Activated T-cell treated with anti-CD3 and anti-CD28 coated beads, Interleukin-2, amount 50 U/mL, for 24 hours (primary cell): ENCODE results near the gene CCDC85A.

Experiments used
- DNase-seq: peaks from one replicate; pipeline ENCODE4 v3.0.0-alpha.2; 2020
- H3K27ac Mint-ChIP-seq: 2 replicates; pipeline ENCODE4 v1.8.0; 2020; ENCODE audit warnings: mild to moderate bottlenecking, mixed read lengths
- H3K27me3 Mint-ChIP-seq: 2 replicates; pipeline ENCODE4 v1.8.0; 2020; ENCODE audit warnings: mixed read lengths
- H3K36me3 Mint-ChIP-seq: 2 replicates; pipeline ENCODE4 v1.8.0; 2020; ENCODE audit warnings: low read depth, mixed read lengths
- H3K4me1 Mint-ChIP-seq: 2 replicates; pipeline ENCODE4 v1.8.0; 2020; ENCODE audit warnings: low read depth, mixed read lengths
- H3K4me3 Mint-ChIP-seq: 2 replicates; pipeline ENCODE4 v1.8.0; 2020; ENCODE audit warnings: mild to moderate bottlenecking, moderate library complexity, mixed read lengths
- H3K9me3 Mint-ChIP-seq: 2 replicates; pipeline ENCODE4 v1.8.0; 2020; ENCODE audit warnings: mixed read lengths

CCDC85A gene

GRCh38 chr2:56287974-56288373 lies 104.2 kb downstream of the CCDC85A start:
- Mint-ChIP-seq H3K27me3 (no peaks in the 10 kb centered on the region), H3K4me1 (no peaks in the 10 kb centered on the region), H3K27ac (no peak overlapping the region), H3K9me3 (peaks cover 8% of the 10 kb centered on the region), H3K4me3 (no peak overlapping the region), H3K36me3 (no peaks in the 10 kb centered on the region)
- DNase-seq: no peak

GRCh38 chr2:56288838-56289580 lies 105.2 kb downstream of the CCDC85A start:
- Mint-ChIP-seq H3K27ac (no peak overlapping the region), H3K9me3 (peaks cover 10% of the 10 kb centered on the region), H3K4me1 (no peaks in the 10 kb centered on the region), H3K4me3 (no peak overlapping the region), H3K36me3 (no peaks in the 10 kb centered on the region), H3K27me3 (no peaks in the 10 kb centered on the region)
- DNase-seq: no peak

- H3K4me3 Mint-ChIP-seq: no peak overlapping the region
- peaks cover 2% of the 10 kb centered on the region for H3K9me3 Mint-ChIP-seq
- H3K27me3 Mint-ChIP-seq: no peaks in the 10 kb centered on the region
- no peak overlapping the region for H3K27ac Mint-ChIP-seq
- no peaks in the 10 kb centered on the region for H3K36me3 Mint-ChIP-seq
- H3K4me1 Mint-ChIP-seq: no peaks in the 10 kb centered on the region
- no peak for DNase-seq
These were observed 107.9 kb downstream of the CCDC85A start for GRCh38 chr2:56291711-56292110.

DNA sequence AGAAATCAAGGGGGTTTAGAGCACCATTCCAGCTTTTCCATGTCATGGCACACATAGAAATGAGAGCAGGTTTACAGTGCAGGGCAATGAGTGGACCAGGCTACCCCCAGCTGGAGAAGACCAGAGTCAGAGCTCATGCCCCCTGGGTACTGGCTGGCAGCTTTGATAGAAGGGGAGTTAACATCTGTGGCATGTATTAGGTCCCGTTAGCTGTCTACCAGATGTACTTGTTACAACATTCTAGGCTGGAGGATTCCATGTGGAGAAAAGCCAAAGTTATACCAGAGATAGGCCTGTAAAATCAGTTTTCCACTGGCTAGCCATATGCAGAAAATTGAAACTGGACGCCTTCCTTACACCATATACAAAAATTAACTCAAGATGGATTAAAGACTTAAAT lies 109.2 kb downstream of the CCDC85A start:
- no peaks in the 10 kb centered on the region for H3K36me3 Mint-ChIP-seq
- no peaks in the 10 kb centered on the region for H3K4me1 Mint-ChIP-seq
- DNase-seq: no peak
- no peak overlapping the region for H3K4me3 Mint-ChIP-seq
- no peak overlapping the region for H3K27ac Mint-ChIP-seq
- H3K27me3 Mint-ChIP-seq: no peaks in the 10 kb centered on the region
- peaks cover 5% of the 10 kb centered on the region for H3K9me3 Mint-ChIP-seq

DNA sequence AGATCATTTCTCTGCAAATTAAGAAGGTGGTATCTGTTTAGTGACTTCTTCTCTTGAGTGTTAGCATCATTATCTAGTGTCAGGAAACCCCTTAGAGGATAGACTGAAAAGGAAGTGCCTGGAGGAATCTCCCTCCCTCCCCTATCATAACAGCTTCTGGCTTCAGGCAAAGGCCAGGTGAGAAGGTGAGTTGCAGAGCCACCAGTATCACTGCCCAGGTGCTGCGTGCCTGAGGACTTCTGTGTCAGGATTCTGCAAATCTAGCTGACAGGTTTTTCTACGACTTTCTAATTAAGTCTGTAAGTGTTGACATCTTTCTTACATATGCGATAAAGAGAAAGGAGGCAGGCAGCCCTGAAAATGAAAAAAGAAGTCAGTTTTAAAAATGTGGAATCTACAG lies 111.9 kb downstream of the CCDC85A start:
- no peak overlapping the region for H3K27ac Mint-ChIP-seq
- no peak for DNase-seq
- no peaks in the 10 kb centered on the region for H3K27me3 Mint-ChIP-seq
- H3K4me1 Mint-ChIP-seq: no peaks in the 10 kb centered on the region
- no peak overlapping the region for H3K4me3 Mint-ChIP-seq
- H3K9me3 Mint-ChIP-seq: peaks cover 5% of the 10 kb centered on the region
- no peaks in the 10 kb centered on the region for H3K36me3 Mint-ChIP-seq

GRCh38 chr2:56297671-56298070 lies 113.9 kb downstream of the CCDC85A start:
- Mint-ChIP-seq H3K27me3 (no peaks in the 10 kb centered on the region), H3K4me3 (no peak overlapping the region), H3K9me3 (peaks cover 5% of the 10 kb centered on the region), H3K36me3 (no peaks in the 10 kb centered on the region), H3K4me1 (no peaks in the 10 kb centered on the region), H3K27ac (no peak overlapping the region)
- DNase-seq: no peak

GRCh38 chr2:56299171-56299691 lies 115.4 kb downstream of the CCDC85A start:
- Mint-ChIP-seq H3K4me1 (no peaks in the 10 kb centered on the region), H3K27me3 (no peaks in the 10 kb centered on the region), H3K4me3 (no peak overlapping the region), H3K9me3 (peaks cover 3% of the 10 kb centered on the region), H3K27ac (no peak overlapping the region), H3K36me3 (no peaks in the 10 kb centered on the region)
- no peak for DNase-seq

GRCh38 chr2:56309626-56310170 lies 125.9 kb downstream of the CCDC85A start:
- H3K27ac Mint-ChIP-seq: no peak overlapping the region
- no peaks in the 10 kb centered on the region for H3K4me1 Mint-ChIP-seq
- H3K36me3 Mint-ChIP-seq: no peaks in the 10 kb centered on the region
- no peaks in the 10 kb centered on the region for H3K27me3 Mint-ChIP-seq
- H3K4me3 Mint-ChIP-seq: no peak overlapping the region
- peaks cover 9% of the 10 kb centered on the region for H3K9me3 Mint-ChIP-seq
- no peak for DNase-seq

DNA sequence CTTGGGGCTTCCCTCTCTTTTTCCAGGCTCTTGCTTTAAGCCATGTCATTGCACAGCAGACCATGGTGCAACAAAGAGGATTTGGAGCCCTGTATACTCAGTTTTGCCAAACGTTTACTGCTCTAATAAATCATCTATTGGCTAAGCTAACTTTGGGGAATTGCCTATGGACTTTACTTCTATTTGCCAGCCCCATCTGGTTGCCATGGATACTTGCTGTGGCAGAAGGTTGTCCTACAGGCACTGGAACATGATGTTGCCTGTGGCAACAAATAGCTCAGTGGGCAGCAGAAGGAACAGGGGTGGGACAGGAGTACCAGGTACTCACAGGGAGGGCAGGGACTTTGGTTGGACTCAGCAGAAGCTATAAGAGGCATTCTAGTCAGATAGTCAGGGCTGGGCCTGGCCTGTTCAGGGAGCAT lies 129.7 kb downstream of the CCDC85A start:
- no peaks in the 10 kb centered on the region for H3K36me3 Mint-ChIP-seq
- H3K27ac Mint-ChIP-seq: no peak overlapping the region
- no peaks in the 10 kb centered on the region for H3K27me3 Mint-ChIP-seq

DNA sequence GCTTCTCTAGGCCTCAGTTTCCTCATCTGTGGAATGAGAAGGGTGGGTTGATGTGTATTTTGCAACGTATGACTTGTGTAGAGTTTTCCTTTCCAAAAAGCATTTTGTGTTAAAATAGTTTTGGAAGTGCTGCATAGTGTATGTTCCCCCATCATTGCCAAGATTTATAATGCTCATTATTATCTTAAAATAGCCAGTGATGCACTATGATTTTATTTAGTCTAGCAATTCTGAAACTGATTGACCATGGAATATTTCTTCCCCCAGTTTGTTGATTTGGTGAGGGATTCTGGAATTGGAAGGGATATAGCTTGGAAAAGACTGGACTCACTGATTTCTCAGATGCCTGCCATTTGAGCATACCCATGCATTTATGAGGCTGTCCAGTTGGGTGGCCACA lies 130.6 kb downstream of the CCDC85A start:
- H3K27ac Mint-ChIP-seq: no peak overlapping the region
- no peaks in the 10 kb centered on the region for H3K4me1 Mint-ChIP-seq
- no peak overlapping the region for H3K4me3 Mint-ChIP-seq
- no peak for DNase-seq
- H3K27me3 Mint-ChIP-seq: no peaks in the 10 kb centered on the region
- no peaks in the 10 kb centered on the region for H3K36me3 Mint-ChIP-seq
- H3K9me3 Mint-ChIP-seq: no peaks in the 10 kb centered on the region

More for the DNA sequence above, 129.7 kb downstream of the CCDC85A start:
- no peaks in the 10 kb centered on the region for H3K4me1 Mint-ChIP-seq
- no peak overlapping the region for H3K4me3 Mint-ChIP-seq
- H3K9me3 Mint-ChIP-seq: peaks cover 2% of the 10 kb centered on the region
- no peak for DNase-seq

DNA sequence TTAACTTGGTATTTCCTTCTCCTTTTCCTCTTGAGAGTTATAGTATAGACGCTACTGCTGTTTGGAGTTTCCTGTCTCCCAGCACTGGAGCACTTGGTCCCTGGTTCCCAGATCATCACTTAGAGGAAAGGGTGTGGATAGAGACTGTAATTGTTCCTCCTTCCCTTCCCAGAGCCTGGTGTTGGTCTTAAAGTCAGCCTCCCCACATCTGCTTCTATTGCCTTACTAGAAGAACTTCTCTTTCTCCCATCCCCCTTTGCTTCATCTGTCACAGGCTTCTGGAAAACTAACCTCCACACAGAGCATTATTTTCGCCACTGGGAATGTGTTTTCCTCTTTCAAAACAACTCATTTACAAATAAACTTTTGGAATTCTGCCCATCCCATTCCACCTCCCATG lies 131.0 kb downstream of the CCDC85A start:
- H3K36me3 Mint-ChIP-seq: no peaks in the 10 kb centered on the region

GRCh38 chr2:56315376-56315775 lies 131.6 kb downstream of the CCDC85A start:
- Mint-ChIP-seq H3K27ac (no peak overlapping the region), H3K36me3 (no peaks in the 10 kb centered on the region), H3K4me3 (no peak overlapping the region), H3K9me3 (no peaks in the 10 kb centered on the region), H3K4me1 (no peaks in the 10 kb centered on the region), H3K27me3 (no peaks in the 10 kb centered on the region)
- no peak for DNase-seq

More for the DNA sequence above, 131.0 kb downstream of the CCDC85A start:
- H3K9me3 Mint-ChIP-seq: no peaks in the 10 kb centered on the region
- no peak overlapping the region for H3K4me3 Mint-ChIP-seq
- no peaks in the 10 kb centered on the region for H3K4me1 Mint-ChIP-seq
- no peaks in the 10 kb centered on the region for H3K27me3 Mint-ChIP-seq
- DNase-seq: no peak
- no peak overlapping the region for H3K27ac Mint-ChIP-seq

- no peaks in the 10 kb centered on the region for H3K4me1 Mint-ChIP-seq
- DNase-seq: no peak
- no peak overlapping the region for H3K4me3 Mint-ChIP-seq
- no peaks in the 10 kb centered on the region for H3K36me3 Mint-ChIP-seq
- H3K27me3 Mint-ChIP-seq: no peaks in the 10 kb centered on the region
- no peak overlapping the region for H3K27ac Mint-ChIP-seq
- no peaks in the 10 kb centered on the region for H3K9me3 Mint-ChIP-seq
These were observed 132.2 kb downstream of the CCDC85A start for GRCh38 chr2:56316011-56316410.

DNA sequence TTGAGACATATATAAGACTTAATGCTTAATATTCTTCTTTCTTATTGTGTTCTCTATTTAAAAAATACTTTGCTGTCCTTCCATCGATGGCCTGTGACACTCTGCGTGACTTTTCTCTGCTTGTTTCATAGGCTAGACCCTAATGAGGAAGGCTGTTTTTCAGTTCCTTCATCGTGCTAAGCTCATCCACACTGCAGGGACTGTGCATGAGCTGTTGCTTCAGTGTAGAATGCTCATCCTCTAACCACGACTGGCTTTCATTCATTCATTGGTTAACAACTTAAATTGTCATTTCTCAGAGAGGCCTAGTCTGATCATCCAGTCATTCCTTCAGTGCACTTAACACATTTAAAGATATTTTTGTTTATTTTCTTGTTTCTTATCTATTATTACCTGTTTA lies 134.4 kb downstream of the CCDC85A start:
- H3K4me3 Mint-ChIP-seq: no peak overlapping the region
- H3K9me3 Mint-ChIP-seq: no peaks in the 10 kb centered on the region
- no peak overlapping the region for H3K27ac Mint-ChIP-seq
- no peak for DNase-seq
- H3K27me3 Mint-ChIP-seq: no peaks in the 10 kb centered on the region
- no peaks in the 10 kb centered on the region for H3K4me1 Mint-ChIP-seq
- no peaks in the 10 kb centered on the region for H3K36me3 Mint-ChIP-seq

DNA sequence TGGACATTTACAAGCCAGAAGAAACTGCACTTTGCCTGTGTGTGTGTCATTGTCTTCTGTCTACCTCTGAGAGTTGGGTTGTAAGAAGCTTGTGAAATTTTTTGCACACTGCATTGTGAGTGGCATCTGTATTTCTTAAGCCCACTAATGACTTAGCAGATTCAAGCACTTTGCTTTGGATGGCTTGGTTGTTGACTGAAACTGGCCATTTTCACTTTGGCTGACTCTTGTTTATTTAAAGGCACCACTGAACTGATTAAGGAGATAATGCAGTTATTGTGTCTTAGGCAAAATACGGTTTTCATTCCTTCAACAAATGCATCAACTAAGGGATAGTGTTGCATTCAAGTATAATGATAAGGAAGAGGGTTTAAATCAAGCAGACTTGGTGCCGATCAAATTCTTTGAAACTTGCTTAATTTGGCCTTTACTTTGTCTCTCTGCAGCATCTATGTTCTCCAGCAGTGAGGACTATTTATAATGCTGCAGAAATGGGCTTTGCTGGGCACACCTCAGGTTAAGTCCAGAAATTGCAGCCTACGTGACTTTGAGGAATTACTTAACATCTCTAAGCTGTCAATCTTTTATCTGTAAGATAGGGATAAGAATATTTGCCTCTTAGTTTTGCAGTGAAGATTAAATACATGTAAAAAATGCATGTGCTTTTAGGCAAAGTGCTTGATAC lies 142.0 kb downstream of the CCDC85A start:
- DNase-seq: no peak
- no peak overlapping the region for H3K27ac Mint-ChIP-seq
- no peaks in the 10 kb centered on the region for H3K9me3 Mint-ChIP-seq
- H3K27me3 Mint-ChIP-seq: no peaks in the 10 kb centered on the region
- no peak overlapping the region for H3K4me3 Mint-ChIP-seq
- H3K36me3 Mint-ChIP-seq: no peaks in the 10 kb centered on the region
- H3K4me1 Mint-ChIP-seq: no peaks in the 10 kb centered on the region
